ENCODE data around the gene PHKA2. TPM values are rescaled to one million over a fixed set of nuclear protein-coding genes. Genes with fewer than 3 reads are reported as not detected.

The PHKA2 gene
- total and polyA plus RNA-seq, 10 of the 15 experiments (the other 5 are each of a cell fraction or from before 2014, with no cell fraction given) = 1.4 to 25.6 (median 15.4) TPM

DNA sequence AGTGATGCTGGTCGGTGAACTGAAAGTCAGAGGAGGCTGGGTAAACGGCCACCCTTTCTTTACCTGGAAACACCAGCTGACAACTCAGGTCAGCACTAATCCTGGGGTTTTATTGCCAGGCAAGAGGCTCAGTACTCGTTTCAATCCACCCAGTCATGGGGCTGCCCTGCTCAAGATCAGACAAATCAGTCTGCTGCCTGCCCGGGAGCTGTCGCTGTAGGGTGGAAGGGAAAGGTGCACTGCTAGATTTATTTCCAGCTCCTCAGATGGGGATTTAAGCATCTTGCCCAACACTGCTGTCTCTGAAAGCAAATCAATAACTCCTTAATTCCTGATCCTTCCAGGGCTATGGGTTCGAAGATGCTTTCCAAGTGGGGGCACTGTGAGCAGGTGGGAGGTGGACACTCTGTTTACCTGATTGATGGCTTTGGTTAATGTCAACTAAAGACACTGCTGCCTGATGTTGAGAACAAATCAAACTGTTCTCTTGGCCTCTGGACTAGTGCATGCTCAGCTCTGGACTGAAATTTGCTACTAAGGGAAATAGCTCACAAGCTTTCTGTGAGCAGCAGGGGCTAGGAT is 59.3 kb downstream of the PHKA2 start:
- Histone ChIP-seq H3K36me3 (ENCODE audit: control insufficient read depth in 2 of 2, insufficient read depth in 2 of 2, low read length in 1 of 2) (peaks cover 0 to 4% of the 10 kb centered on the region in 2 experiments; a peak in 1 of 4 replicates), H3K27me3 (replicated peaks in 1 of 2; ENCODE audit: control insufficient read depth in 2 of 2, insufficient read depth in 2 of 2, low read length in 1 of 2) (no peaks in the 10 kb centered on the region), H2AFZ (ENCODE audit: control insufficient read depth, low read depth, low read length) (no peak overlapping the region), H3K79me2 (ENCODE audit: control insufficient read depth, insufficient read depth, low read length) (no peaks in the 10 kb centered on the region), H3K9ac (ENCODE audit: control insufficient read depth, insufficient read depth, low read length) (no peak overlapping the region), H4K20me1 (ENCODE audit: control insufficient read depth, insufficient read depth) (no peaks in the 10 kb centered on the region), H3K4me2 (ENCODE audit: control insufficient read depth, insufficient read depth) (no peak overlapping the region), H3K9me3 (replicated peaks; ENCODE audit: control insufficient read depth, insufficient read depth, low read length) (no peaks in the 10 kb centered on the region), H3K4me1 (ENCODE audit: control insufficient read depth, insufficient read depth, low read length) (no peaks in the 10 kb centered on the region), H3K4me3 (no peak overlapping the region), H3K27ac (ENCODE audit: control insufficient read depth, insufficient read depth) (no peak overlapping the region)
- ChIA-PET POLR2A (no interaction called here), CTCF (no interaction called here), RAD21 (ENCODE audit: unreplicated experiment) (no interaction called here), SMC1A (ENCODE audit: uncharacterized antibody, unreplicated experiment) (no interaction called here)
- BruUV-seq (replicated peaks) = no TSS peak
- no peak for DNase-seq (ENCODE audit: low read depth, low spot score)
- 76% methylated on average over 5 of the region's 6 CpGs for WGBS (ENCODE audit: insufficient coverage, insufficient replicate concordance, low lambda C conversion rate, missing lambda C conversion rate)
- in situ Hi-C loops (cut with MboI) (no loop called here), intact Hi-C loops (cut with micrococcal nuclease; ENCODE audit: unreplicated experiment) (no loop called here)
- FAIRE-seq = no peak
- TF ChIP-seq TCF3 (IDR thresholded peaks at IDR 0.05; ENCODE audit: borderline replicate concordance, insufficient read depth, low read depth, low read length) (no peak), ZBTB33 (IDR thresholded peaks at IDR 0.05) (no peak), NFXL1 (IDR thresholded peaks at IDR 0.05; ENCODE audit: borderline replicate concordance) (no peak)
- no peak for ATAC-seq

DNA sequence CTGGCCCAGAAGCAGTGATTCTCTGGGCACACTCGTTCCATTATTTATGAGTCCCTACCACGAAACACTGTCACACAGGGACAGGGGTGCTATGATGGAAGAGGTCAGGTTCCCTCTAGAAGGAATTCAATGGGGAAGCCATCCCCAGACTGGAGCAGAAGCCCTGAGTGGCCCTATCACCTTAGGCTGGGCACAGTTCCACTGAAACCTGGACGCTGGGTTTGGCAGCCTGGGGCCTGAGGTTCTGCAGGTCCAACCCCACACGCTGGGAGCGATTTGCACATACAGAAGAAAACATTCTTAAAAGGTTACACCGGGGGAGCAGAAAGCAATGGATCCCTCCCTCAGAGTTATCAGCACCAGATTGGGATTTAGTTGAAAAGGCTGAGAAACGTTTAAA is 63.3 kb downstream of the PHKA2 start:
- Histone ChIP-seq H3K36me3 (ENCODE audit: control insufficient read depth in 2 of 2, insufficient read depth in 2 of 2, low read length in 1 of 2) (peaks cover 0 to 3% of the 10 kb centered on the region in 2 experiments; a peak in 1 of 4 replicates), H3K9ac (ENCODE audit: control insufficient read depth, insufficient read depth, low read length) (no peak overlapping the region), H3K9me3 (replicated peaks; ENCODE audit: control insufficient read depth, insufficient read depth, low read length) (no peaks in the 10 kb centered on the region; the same call in 2 of the 3 replicates), H3K4me3 (no peak overlapping the region), H3K4me2 (ENCODE audit: control insufficient read depth, insufficient read depth) (no peak overlapping the region), H3K27ac (ENCODE audit: control insufficient read depth, insufficient read depth) (no peak overlapping the region), H4K20me1 (ENCODE audit: control insufficient read depth, insufficient read depth) (no peaks in the 10 kb centered on the region), H3K79me2 (ENCODE audit: control insufficient read depth, insufficient read depth, low read length) (no peaks in the 10 kb centered on the region), H3K27me3 (replicated peaks in 1 of 2; ENCODE audit: control insufficient read depth in 2 of 2, insufficient read depth in 2 of 2, low read length in 1 of 2) (no peaks in the 10 kb centered on the region), H3K4me1 (ENCODE audit: control insufficient read depth, insufficient read depth, low read length) (no peaks in the 10 kb centered on the region), H2AFZ (ENCODE audit: control insufficient read depth, low read depth, low read length) (no peak overlapping the region)
- POLR2A ChIA-PET = interaction anchor here (0.6 kb wide), 1 partner anchor 1211 kb away, joined by 11 read pairs; no protein-coding TSS in a partner anchor
- WGBS (ENCODE audit: insufficient coverage, insufficient replicate concordance, low lambda C conversion rate, missing lambda C conversion rate) = 46% methylated on average over 7 of the region's 7 CpGs
- FAIRE-seq (no peak), DNase-seq (ENCODE audit: low read depth, low spot score) (no peak), ATAC-seq (no peak)
- BruUV-seq (replicated peaks) = no TSS peak
- in situ Hi-C loops (cut with MboI) (no loop called here), intact Hi-C loops (cut with micrococcal nuclease; ENCODE audit: unreplicated experiment) (no loop called here)
- CTCF ChIA-PET = no interaction called here
- TF ChIP-seq TBL1XR1 (IDR thresholded peaks at IDR 0.05; ENCODE audit: low read depth, low read length) (no peak), NR2C1 (IDR thresholded peaks at IDR 0.05) (no peak), TCF7 (IDR thresholded peaks at IDR 0.05; ENCODE audit: borderline replicate concordance) (no peak), NFIC (IDR thresholded peaks at IDR 0.05; ENCODE audit: low read depth, low read length) (no peak), CBX3 (IDR thresholded peaks at IDR 0.05; ENCODE audit: borderline replicate concordance, low read depth) (no peak), CEBPZ (IDR thresholded peaks at IDR 0.05; ENCODE audit: low read depth, low read length) (no peak), STAT3 (IDR thresholded peaks at IDR 0.05; ENCODE audit: low read depth, low read length) (no peak)
- TF ChIP-seq, protein P1, sequence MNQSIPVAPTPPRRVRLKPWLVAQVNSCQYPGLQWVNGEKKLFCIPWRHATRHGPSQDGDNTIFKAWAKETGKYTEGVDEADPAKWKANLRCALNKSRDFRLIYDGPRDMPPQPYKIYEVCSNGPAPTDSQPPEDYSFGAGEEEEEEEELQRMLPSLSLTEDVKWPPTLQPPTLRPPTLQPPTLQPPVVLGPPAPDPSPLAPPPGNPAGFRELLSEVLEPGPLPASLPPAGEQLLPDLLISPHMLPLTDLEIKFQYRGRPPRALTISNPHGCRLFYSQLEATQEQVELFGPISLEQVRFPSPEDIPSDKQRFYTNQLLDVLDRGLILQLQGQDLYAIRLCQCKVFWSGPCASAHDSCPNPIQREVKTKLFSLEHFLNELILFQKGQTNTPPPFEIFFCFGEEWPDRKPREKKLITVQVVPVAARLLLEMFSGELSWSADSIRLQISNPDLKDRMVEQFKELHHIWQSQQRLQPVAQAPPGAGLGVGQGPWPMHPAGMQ (IDR thresholded peaks at IDR 0.05; ENCODE audit: borderline replicate concordance) = no peak
- RAD21 ChIA-PET (ENCODE audit: unreplicated experiment) = no interaction called here
- SMC1A ChIA-PET (ENCODE audit: uncharacterized antibody, unreplicated experiment) = no interaction called here

Measured in GM12878 (cell line).